GM23338 (cell line): Measurements from ENCODE around the gene GNAO1. TPM values are rescaled to one million over a fixed set of nuclear protein-coding genes. Genes with fewer than 3 reads are reported as not detected.

Source experiments
- ATAC-seq: fragments of 200-7000 bp; cut with Tn5 transposase; 3 replicates; pipeline ENCODE4 v1.9.1; 2020
- DNase-seq: peaks from one replicate; pipeline ENCODE4 v3.0.0-alpha.2; 2015; ENCODE audit warnings: low spot score
- H2AFZ ChIP-seq: fragments of 200-600 bp; sonication (generic); 2 replicates; pipeline ENCODE4 v1.8.0; 2016; ENCODE audit warnings: antibody characterized with exemption, mild to moderate bottlenecking, moderate library complexity
- H3F3A ChIP-seq: fragments of 200-600 bp; sonication (generic); replicated peaks from 2 replicates; pipeline ENCODE4 v1.8.0; 2017; ENCODE audit warnings: antibody characterized with exemption, mixed run types, low read depth
- H3K27ac ChIP-seq: fragments of 200-600 bp; sonication (generic); 2 replicates; pipeline ENCODE4 v1.6.1; 2016; ENCODE audit warnings: low read depth
- H3K27me3 ChIP-seq: fragments of 200-600 bp; sonication (generic); 2 replicates; pipeline ENCODE4 v1.8.0; 2016; ENCODE audit warnings: mild to moderate bottlenecking, mixed run types, moderate library complexity; ENCODE audit not compliant: insufficient read depth
- H3K36me3 ChIP-seq: fragments of 200-600 bp; sonication (generic); 2 replicates; pipeline ENCODE4 v1.8.0; 2016; ENCODE audit warnings: mild to moderate bottlenecking; ENCODE audit not compliant: insufficient read depth
- H3K4me1 ChIP-seq: fragments of 200-600 bp; sonication (generic); 2 replicates; pipeline ENCODE4 v1.8.0; 2016; ENCODE audit warnings: mild to moderate bottlenecking, moderate library complexity; ENCODE audit not compliant: insufficient read depth
- H3K4me2 ChIP-seq: fragments of 200-600 bp; sonication (generic); 2 replicates; pipeline ENCODE4 v1.7.1; 2017; ENCODE audit warnings: mixed run types
- H3K4me3 ChIP-seq: fragments of 200-600 bp; sonication (generic); 2 replicates; pipeline ENCODE4 v1.6.1; 2016; ENCODE audit warnings: mixed run types
- H3K79me2 ChIP-seq: fragments of 200-600 bp; sonication (generic); replicated peaks from 2 replicates; pipeline ENCODE4 v1.8.0; 2017; ENCODE audit warnings: mild to moderate bottlenecking; ENCODE audit not compliant: insufficient read depth
- H3K9me2 ChIP-seq: fragments of 200-600 bp; sonication (generic); 2 replicates; pipeline ENCODE4 v1.8.0; 2017; ENCODE audit not compliant: insufficient read depth
- H4K20me1 ChIP-seq: fragments of 200-600 bp; sonication (generic); replicated peaks from 2 replicates; pipeline ENCODE4 v1.8.0; 2017; ENCODE audit warnings: mild to moderate bottlenecking; ENCODE audit not compliant: insufficient read depth
- H3K27ac Mint-ChIP-seq: 2 replicates; pipeline ENCODE4 v1.8.0; 2020; ENCODE audit warnings: inconsistent platforms, mild to moderate bottlenecking, moderate library complexity, mixed read lengths
- H3K27me3 Mint-ChIP-seq: 3 replicates; pipeline ENCODE4 v1.8.0; 2022; ENCODE audit warnings: low read depth, mild to moderate bottlenecking, moderate library complexity, mixed read lengths, inconsistent platforms; ENCODE audit not compliant: insufficient read depth, poor library complexity
- H3K36me3 Mint-ChIP-seq: 3 replicates; pipeline ENCODE4 v1.8.0; 2021; ENCODE audit warnings: low read depth, mild to moderate bottlenecking, inconsistent platforms, moderate library complexity, mixed read lengths
- H3K4me1 Mint-ChIP-seq: 3 replicates; pipeline ENCODE4 v1.8.0; 2020; ENCODE audit warnings: mild to moderate bottlenecking, inconsistent platforms, mixed read lengths
- H3K4me3 Mint-ChIP-seq: 3 replicates; pipeline ENCODE4 v1.8.0; 2021; ENCODE audit warnings: moderate library complexity, mild to moderate bottlenecking, inconsistent platforms, mixed read lengths
- H3K9me3 Mint-ChIP-seq: 3 replicates; pipeline ENCODE4 v1.8.0; 2020; ENCODE audit warnings: moderate library complexity, mild to moderate bottlenecking, inconsistent platforms, mixed read lengths
- CREB1 ChIP-seq: fragments of 250-450 bp; sonication (Bioruptor Pico); IDR thresholded peaks from 2 replicates; pipeline ENCODE4 v1.5.0; 2020; ENCODE audit warnings: low read depth, mild to moderate bottlenecking, moderate library complexity
- CTCF ChIP-seq, 2 experiments: fragments of 200-600 bp in 1 of 2; sonication (generic) in 1 of 2; conservative IDR thresholded peaks; 2 replicates each; pipeline versions ENCODE4 v1.5.1 to v1.6.1; 2016 to 2017; ENCODE audit warnings: antibody characterized with exemption in 2 of 2, low read depth in 2 of 2, mild to moderate bottlenecking in 2 of 2, moderate library complexity in 1 of 2
- ETS1 ChIP-seq: IDR thresholded peaks from 2 replicates; pipeline ENCODE4 v1.6.1; 2016; ENCODE audit warnings: antibody characterized with exemption
- EZH2 ChIP-seq: fragments of 200-600 bp; sonication (generic); IDR thresholded peaks from one replicate; pipeline ENCODE4 v1.8.0; 2017; ENCODE audit warnings: antibody characterized with exemption, mild to moderate bottlenecking, low read depth; ENCODE audit not compliant: unreplicated experiment
- EZH2phosphoT487 ChIP-seq: fragments of 200-600 bp; sonication (generic); IDR thresholded peaks from one replicate; pipeline ENCODE4 v1.8.1; 2018; ENCODE audit warnings: antibody characterized with exemption; ENCODE audit not compliant: unreplicated experiment
- JUNB ChIP-seq: IDR thresholded peaks from one replicate; pipeline ENCODE4 v1.6.1; 2016; ENCODE audit warnings: antibody characterized with exemption; ENCODE audit not compliant: unreplicated experiment
- NANOG ChIP-seq: IDR thresholded peaks from 2 replicates; pipeline ENCODE4 v1.6.1; 2016; ENCODE audit warnings: antibody characterized with exemption, borderline replicate concordance
- POLR2AphosphoS5 ChIP-seq: IDR thresholded peaks from 2 replicates; pipeline ENCODE4 v1.6.1; 2016; ENCODE audit warnings: antibody characterized with exemption, low read depth
- REST ChIP-seq: IDR thresholded peaks from one replicate; pipeline ENCODE4 v1.6.1; 2018; ENCODE audit warnings: antibody characterized with exemption; ENCODE audit not compliant: unreplicated experiment
- STAT1 ChIP-seq: IDR thresholded peaks from one replicate; pipeline ENCODE4 v1.6.1; 2016; ENCODE audit warnings: antibody characterized with exemption; ENCODE audit not compliant: unreplicated experiment
- ZNF114 ChIP-seq: fragments of 250-450 bp; sonication (Bioruptor Pico); IDR thresholded peaks from 2 replicates; pipeline ENCODE4 v1.5.0; 2020; ENCODE audit warnings: mild to moderate bottlenecking, moderate library complexity
- ZNF331 ChIP-seq: fragments of 250-450 bp; sonication (Bioruptor Pico); IDR thresholded peaks from 2 replicates; pipeline ENCODE4 v1.5.0; 2020; ENCODE audit warnings: low read depth, mild to moderate bottlenecking, moderate library complexity
- ZNF462 ChIP-seq: fragments of 250-450 bp; sonication (Bioruptor Pico); IDR thresholded peaks from 2 replicates; pipeline ENCODE4 v1.5.0; 2020; ENCODE audit warnings: mild to moderate bottlenecking, moderate library complexity
- polyA plus RNA-seq: library from polyadenylated mRNA; unstranded; fragments of >200 nt; fragmentation: Nextera tagmentation; extraction: Ambion mirVana; gene quantifications from 2 replicates; pipeline ENCODE4 v1.2.1, GENCODE V29; 2016
- total RNA-seq: library from RNA; depleted of rRNA; stranded (reverse); fragments of >200 nt; shearing (Covaris generic); gene quantifications from 2 replicates; pipeline ENCODE4 v1.2.3, GENCODE V29; 2014

Gene GNAO1
- total and polyA plus RNA-seq, 2 experiments from 2014 or later: 6.5 to 24.8 TPM

GRCh38 chr16:56237451-56237930 lies 46.2 kb downstream of the GNAO1 start:
- Histone ChIP-seq H3K27ac (no peak overlapping the region), H2AFZ (no peak overlapping the region), H3F3A (no peaks in the 10 kb centered on the region), H3K4me2 (no peak overlapping the region), H3K4me3 (no peak overlapping the region), H3K27me3 (no peaks in the 10 kb centered on the region), H3K36me3 (no peaks in the 10 kb centered on the region), H3K9me2 (no peaks in the 10 kb centered on the region), H3K4me1 (peaks cover 1% of the 10 kb centered on the region; the same call in 1 of the 2 replicates), H3K79me2 (no peaks in the 10 kb centered on the region), H4K20me1 (no peaks in the 10 kb centered on the region; the same call in 1 of the 2 replicates)
- no peaks in the 10 kb centered on the region for H3K9me3 Mint-ChIP-seq
- DNase-seq (no peak), ATAC-seq (no peak)
- TF ChIP-seq EZH2 (no peak), NANOG (no peak), EZH2phosphoT487 (no peak), CREB1 (no peak), ZNF462 (CRISPR knock-in tag) (no peak), STAT1 (no peak), ZNF114 (CRISPR knock-in tag) (no peak), ETS1 (no peak), REST (no peak), ZNF331 (CRISPR knock-in tag) (no peak), CTCF (conservative IDR thresholded peaks at IDR 0.05; ENCODE audit: low read depth in 2 of 2) (no peak), POLR2AphosphoS5 (no peak), JUNB (no peak)
- H3K27me3 Mint-ChIP-seq: no peaks in the 10 kb centered on the region
- H3K4me1 Mint-ChIP-seq: peaks cover 10% of the 10 kb centered on the region
- H3K27ac Mint-ChIP-seq: no peak overlapping the region
- no peaks in the 10 kb centered on the region for H3K36me3 Mint-ChIP-seq
- H3K4me3 Mint-ChIP-seq: no peak overlapping the region
